K562 (cell line): ENCODE results near the gene FLRT1. TPM values are rescaled to one million over a fixed set of nuclear protein-coding genes. Genes with fewer than 3 reads are reported as not detected.

ENCODE experiments used
- ATAC-seq: fragments of 200-7000 bp; cut with Tn5 transposase; 3 replicates; pipeline ENCODE4 v1.9.1; 2020; ENCODE audit warnings: moderate library complexity
- BruUV-seq: library from RNA; stranded (reverse); fragments of 400-500 nt; replicated peaks from 2 replicates; lab custom pipeline; 2021; lab: Mats Ljungman, UMichigan
- CTCF ChIA-PET: fragments of 300-600 bp; formaldehyde crosslinking; extraction: SDS; loops from one replicate; lab custom pipeline; 2021; ENCODE audit warnings: low intra/inter-chr PET ratio; lab: Yijun Ruan, JAX
- POLR2A ChIA-PET: fragments of 300-600, 350-650 bp; sonication (Branson Sonifier 250); formaldehyde crosslinking; extraction: SDS; loops from one replicate; lab custom pipeline; 2021; ENCODE audit warnings: antibody characterized with exemption, inconsistent platforms; lab: Yijun Ruan, JAX
- DNase-seq, 4 experiments: peaks; one replicate each; pipeline versions ENCODE4 v3.0.0 to v3.0.0-alpha.2; 2011 to 2018; ENCODE audit warnings: low spot score in 3 of 4, mixed read lengths in 3 of 4; ENCODE audit errors: extremely low read depth in 1 of 4
- FAIRE-seq: peaks from 2 replicates; lab custom pipeline; 2011; peaks lifted over from hg19 to GRCh38; lab: Jason Lieb, UNC
- H2AFZ ChIP-seq: 2 replicates; pipeline ENCODE4 v1.6.0; 2011; ENCODE audit warnings: low read depth, low read length, control low read depth, inconsistent platforms
- H3K27ac ChIP-seq: fragments of 200-600 bp; 3 replicates; pipeline ENCODE4 v1.8.0; 2011; ENCODE audit warnings: low read depth, mild to moderate bottlenecking, control low read depth, inconsistent platforms, low read length, moderate library complexity, mixed read lengths; ENCODE audit errors: extremely low read depth
- H3K27me3 ChIP-seq, 2 experiments: fragments of 300-600 bp in 1 of 2; 2 replicates in 1 of 2; 3 replicates in 1 of 2; pipeline versions ENCODE4 v1.6.0 to v1.8.0; 2011; ENCODE audit warnings: inconsistent platforms in 2 of 2, low read length in 2 of 2, mild to moderate bottlenecking in 1 of 2, mixed read lengths in 1 of 2, moderate library complexity in 1 of 2; ENCODE audit not compliant: control insufficient read depth in 2 of 2, insufficient read depth in 2 of 2
- H3K36me3 ChIP-seq: fragments of 300-600 bp; 3 replicates; pipeline ENCODE4 v1.8.0; 2011; ENCODE audit warnings: mild to moderate bottlenecking, low read length, inconsistent platforms; ENCODE audit not compliant: control insufficient read depth, insufficient read depth
- H3K4me1 ChIP-seq, 2 experiments: fragments of 200-600 bp in 1 of 2; replicated peaks in 1 of 2; 2 replicates in 1 of 2; 3 replicates in 1 of 2; pipeline versions ENCODE4 v1.5.1 to v1.8.0; 2011; ENCODE audit warnings: inconsistent platforms in 2 of 2, low read length in 2 of 2, mild to moderate bottlenecking in 1 of 2, mixed read lengths in 1 of 2, moderate library complexity in 1 of 2; ENCODE audit not compliant: control insufficient read depth in 2 of 2, insufficient read depth in 2 of 2
- H3K4me2 ChIP-seq: 2 replicates; pipeline ENCODE4 v1.6.1; 2011; ENCODE audit warnings: low read length, control low read depth, inconsistent platforms, mixed read lengths; ENCODE audit not compliant: insufficient read depth
- H3K4me3 ChIP-seq: fragments of 200-600 bp; sonication (generic), shearing (Covaris generic); 2 replicates; pipeline ENCODE4 v1.5.1; 2016; ENCODE audit warnings: control low read depth, inconsistent platforms
- H3K79me2 ChIP-seq: fragments of 200-600 bp; 3 replicates; pipeline ENCODE4 v1.8.0; 2011; ENCODE audit warnings: low read length, inconsistent platforms; ENCODE audit not compliant: control insufficient read depth, insufficient read depth
- H3K9ac ChIP-seq, 2 experiments: 2 replicates each; pipeline versions ENCODE4 v1.6.0 to v1.6.1; 2011; ENCODE audit warnings: low read depth in 2 of 2, low read length in 2 of 2, control low read depth in 1 of 2, inconsistent platforms in 1 of 2, mild to moderate bottlenecking in 1 of 2, mixed read lengths in 1 of 2; ENCODE audit not compliant: insufficient read depth in 1 of 2
- H3K9me1 ChIP-seq: one replicate; pipeline ENCODE4 v1.6.0; 2011; ENCODE audit warnings: inconsistent platforms, mild to moderate bottlenecking, low read length, moderate library complexity; ENCODE audit not compliant: control insufficient read depth, insufficient read depth
- H3K9me3 ChIP-seq: replicated peaks from 2 replicates; pipeline ENCODE4 v1.5.1; 2011; ENCODE audit warnings: low read depth, low read length, inconsistent platforms; ENCODE audit not compliant: control insufficient read depth, insufficient read depth
- H4K20me1 ChIP-seq: replicated peaks from 2 replicates; pipeline ENCODE4 v1.6.1; 2011; ENCODE audit warnings: low read length, inconsistent platforms, mixed read lengths; ENCODE audit not compliant: control insufficient read depth, insufficient read depth
- BHLHE40 ChIP-seq: IDR thresholded peaks from 2 replicates; pipeline ENCODE4 v1.6.1; 2011; ENCODE audit warnings: low read length, improper control_type of control experiment
- CREB1 ChIP-seq, 2 experiments: sonication (generic) in 1 of 2; formaldehyde crosslinking in 1 of 2; IDR thresholded peaks; 2 replicates each; pipeline versions ENCODE4 v1.6.1 to v1.8.0; 2012 to 2022; ENCODE audit warnings: inconsistent platforms in 1 of 2, mild to moderate bottlenecking in 1 of 2, missing genetic modification reagents in 1 of 2, moderate library complexity in 1 of 2
- SLC30A9 ChIP-seq: fragments of 250-450 bp; sonication (Bioruptor Pico); IDR thresholded peaks from 2 replicates; pipeline ENCODE4 v1.8.0; 2022; ENCODE audit warnings: mild to moderate bottlenecking, moderate library complexity
- SMAD4 ChIP-seq: fragments of 250-450 bp; sonication (Bioruptor Pico); conservative IDR thresholded peaks from 2 replicates; pipeline ENCODE4 v1.8.0; 2021; ENCODE audit warnings: inconsistent platforms, mild to moderate bottlenecking, moderate library complexity
- ZNF232 ChIP-seq: sonication (generic); formaldehyde crosslinking; IDR thresholded peaks from 2 replicates; pipeline ENCODE4 v1.8.0; 2022; ENCODE audit warnings: mild to moderate bottlenecking, missing genetic modification reagents
- WGBS: fragments of 100-300 bp; shearing (Covaris generic); methylation state at CpG from one replicate; pipeline ENCODE4 v1.1.6; 2016; ENCODE audit warnings: low coverage, mixed read lengths; ENCODE audit not compliant: insufficient coverage; ENCODE audit errors: missing lambda C conversion rate; 5-methylcytosine and 5-hydroxymethylcytosine counted together
- in situ Hi-C: fragments of 300-500 bp; cut with MboI; formaldehyde crosslinking; loops from 4 replicates; pipeline ENCODE4 v1.15.0; 2018; ENCODE audit warnings: inconsistent platforms, mixed read lengths
- intact Hi-C: fragments of 100-400 bp; cut with micrococcal nuclease; formaldehyde crosslinking; loops from 2 replicates; pipeline ENCODE4 v1.14.2; 2022
- polyA plus RNA-seq, 8 experiments: library from polyadenylated mRNA; depleted of rRNA in 4 of 8; stranded (reverse) in 5 of 8; unstranded in 3 of 8; fragments of >200 nt; fragmentation: Nextera tagmentation in 2 of 8; fragmentation: Illumina TruSeq in 1 of 8; extraction: Ambion mirVana in 2 of 8; extraction: Trizol in 1 of 8; gene quantifications; 2 replicates each; pipeline versions ENCODE4 v1.2.1 to v1.2.3, GENCODE V29; 2011 to 2014; ENCODE audit warnings: inconsistent platforms in 1 of 8, missing spikeins in 1 of 8
- total RNA-seq, 7 experiments: library from RNA; depleted of rRNA in 6 of 7; stranded (reverse); fragments of >200 nt in 6 of 7; fragmentation: Illumina TruSeq in 2 of 7; extraction: Trizol in 2 of 7; gene quantifications; 2 replicates each; pipeline versions ENCODE4 v1.2.1 to v1.2.3, GENCODE V29; 2011 to 2021; ENCODE audit warnings: low replicate concordance in 1 of 7
- TF ChIP-seq, protein P1 (sequence below): sonication (generic); formaldehyde crosslinking; IDR thresholded peaks from 2 replicates; pipeline ENCODE4 v1.8.0; 2022; ENCODE audit warnings: mild to moderate bottlenecking, missing genetic modification reagents
- TF ChIP-seq, protein P2 (sequence below): fragments of 250-450 bp; sonication (Bioruptor Pico); IDR thresholded peaks from 2 replicates; pipeline ENCODE4 v1.8.0; 2022; ENCODE audit warnings: inconsistent platforms, mild to moderate bottlenecking, moderate library complexity, borderline replicate concordance

The FLRT1 gene
- total and polyA plus RNA-seq, 9 of the 15 experiments (the other 6 are each of a cell fraction or from before 2014, with no cell fraction given) = not detected

DNA sequence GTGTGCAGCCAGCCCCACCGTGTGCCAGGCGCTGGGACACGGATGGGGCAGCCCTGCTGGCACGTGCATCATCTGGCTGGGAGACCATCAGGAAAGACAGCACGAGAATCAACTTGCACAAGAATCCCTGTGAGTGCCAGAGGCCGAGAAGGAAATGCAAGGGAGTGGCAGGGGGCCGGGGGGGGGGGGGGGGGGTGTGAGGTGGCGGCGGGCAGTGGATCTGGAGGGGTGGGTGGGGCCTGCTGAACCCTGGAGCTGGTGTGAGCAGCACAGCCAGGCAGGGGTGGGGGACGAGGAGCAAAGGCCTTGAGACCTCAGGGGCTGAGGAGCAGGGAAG is 14.0 kb upstream of the FLRT1 start:
- TF ChIP-seq SMAD4 (CRISPR knock-in tag) (no peak), CREB1 (IDR thresholded peaks at IDR 0.05) (no peak), CREB1 (CRISPR knock-in tag; IDR thresholded peaks at IDR 0.05) (no peak), SLC30A9 (no peak), BHLHE40 (peak; percentile 25; the same call in 1 of the 2 replicates), ZNF232 (CRISPR knock-in tag) (no peak)
- TF ChIP-seq, protein P1, sequence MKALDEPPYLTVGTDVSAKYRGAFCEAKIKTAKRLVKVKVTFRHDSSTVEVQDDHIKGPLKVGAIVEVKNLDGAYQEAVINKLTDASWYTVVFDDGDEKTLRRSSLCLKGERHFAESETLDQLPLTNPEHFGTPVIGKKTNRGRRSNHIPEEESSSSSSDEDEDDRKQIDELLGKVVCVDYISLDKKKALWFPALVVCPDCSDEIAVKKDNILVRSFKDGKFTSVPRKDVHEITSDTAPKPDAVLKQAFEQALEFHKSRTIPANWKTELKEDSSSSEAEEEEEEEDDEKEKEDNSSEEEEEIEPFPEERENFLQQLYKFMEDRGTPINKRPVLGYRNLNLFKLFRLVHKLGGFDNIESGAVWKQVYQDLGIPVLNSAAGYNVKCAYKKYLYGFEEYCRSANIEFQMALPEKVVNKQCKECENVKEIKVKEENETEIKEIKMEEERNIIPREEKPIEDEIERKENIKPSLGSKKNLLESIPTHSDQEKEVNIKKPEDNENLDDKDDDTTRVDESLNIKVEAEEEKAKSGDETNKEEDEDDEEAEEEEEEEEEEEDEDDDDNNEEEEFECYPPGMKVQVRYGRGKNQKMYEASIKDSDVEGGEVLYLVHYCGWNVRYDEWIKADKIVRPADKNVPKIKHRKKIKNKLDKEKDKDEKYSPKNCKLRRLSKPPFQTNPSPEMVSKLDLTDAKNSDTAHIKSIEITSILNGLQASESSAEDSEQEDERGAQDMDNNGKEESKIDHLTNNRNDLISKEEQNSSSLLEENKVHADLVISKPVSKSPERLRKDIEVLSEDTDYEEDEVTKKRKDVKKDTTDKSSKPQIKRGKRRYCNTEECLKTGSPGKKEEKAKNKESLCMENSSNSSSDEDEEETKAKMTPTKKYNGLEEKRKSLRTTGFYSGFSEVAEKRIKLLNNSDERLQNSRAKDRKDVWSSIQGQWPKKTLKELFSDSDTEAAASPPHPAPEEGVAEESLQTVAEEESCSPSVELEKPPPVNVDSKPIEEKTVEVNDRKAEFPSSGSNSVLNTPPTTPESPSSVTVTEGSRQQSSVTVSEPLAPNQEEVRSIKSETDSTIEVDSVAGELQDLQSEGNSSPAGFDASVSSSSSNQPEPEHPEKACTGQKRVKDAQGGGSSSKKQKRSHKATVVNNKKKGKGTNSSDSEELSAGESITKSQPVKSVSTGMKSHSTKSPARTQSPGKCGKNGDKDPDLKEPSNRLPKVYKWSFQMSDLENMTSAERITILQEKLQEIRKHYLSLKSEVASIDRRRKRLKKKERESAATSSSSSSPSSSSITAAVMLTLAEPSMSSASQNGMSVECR = no peak
- TF ChIP-seq, protein P2, sequence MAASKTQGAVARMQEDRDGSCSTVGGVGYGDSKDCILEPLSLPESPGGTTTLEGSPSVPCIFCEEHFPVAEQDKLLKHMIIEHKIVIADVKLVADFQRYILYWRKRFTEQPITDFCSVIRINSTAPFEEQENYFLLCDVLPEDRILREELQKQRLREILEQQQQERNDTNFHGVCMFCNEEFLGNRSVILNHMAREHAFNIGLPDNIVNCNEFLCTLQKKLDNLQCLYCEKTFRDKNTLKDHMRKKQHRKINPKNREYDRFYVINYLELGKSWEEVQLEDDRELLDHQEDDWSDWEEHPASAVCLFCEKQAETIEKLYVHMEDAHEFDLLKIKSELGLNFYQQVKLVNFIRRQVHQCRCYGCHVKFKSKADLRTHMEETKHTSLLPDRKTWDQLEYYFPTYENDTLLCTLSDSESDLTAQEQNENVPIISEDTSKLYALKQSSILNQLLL (CRISPR knock-in tag) = no peak
- TF ChIP-seq, all 486 proteins: peak for 1
- POLR2A ChIA-PET = interaction anchor here (1.3 kb wide), 1 partner anchor 14 kb away, joined by 3 read pairs; no protein-coding TSS in a partner anchor
- in situ Hi-C loops = no loop called here
- DNase-seq = peak in 1 of 4 experiments; percentile 39
- Histone ChIP-seq H3K79me2 (no peaks in the 10 kb centered on the region), H3K4me3 (no peak overlapping the region), H3K36me3 (no peaks in the 10 kb centered on the region), H3K9ac (no peak overlapping the region; a peak in 1 of 4 replicates), H3K4me2 (no peak overlapping the region), H3K9me3 (no peaks in the 10 kb centered on the region), H2AFZ (no peak overlapping the region), H3K27ac (no peak overlapping the region), H4K20me1 (peaks cover 53% of the 10 kb centered on the region), H3K9me1 (no peaks in the 10 kb centered on the region), H3K4me1 (peaks cover 0 to 36% of the 10 kb centered on the region in 2 experiments; a peak in 2 of 5 replicates), H3K27me3 (peaks cover 0 to 4% of the 10 kb centered on the region in 2 experiments; a peak in 1 of 5 replicates)
- CTCF ChIA-PET = no interaction called here
- 31% methylated on average over 5 of the region's 10 CpGs for WGBS
- no peak for ATAC-seq
- no TSS peak for BruUV-seq
- intact Hi-C loops = no loop called here
- FAIRE-seq = no peak
